Karpas-422 (cell line): Measurements from ENCODE around the gene CCBE1. TPM values are rescaled to one million over a fixed set of nuclear protein-coding genes. Genes with fewer than 3 reads are reported as not detected.

ENCODE experiments used
- DNase-seq: peaks from one replicate; pipeline ENCODE4 v3.0.0-alpha.2; 2015
- H2AFZ ChIP-seq: fragments of 200-600 bp; sonication (generic); 2 replicates; pipeline ENCODE4 v1.6.1; 2014; ENCODE audit warnings: antibody characterized with exemption, low read length, mixed read lengths
- H3K27ac ChIP-seq: fragments of 200-600 bp; sonication (generic); 2 replicates; pipeline ENCODE4 v1.5.1; 2014; ENCODE audit warnings: mild to moderate bottlenecking, low read length, moderate library complexity
- H3K27me3 ChIP-seq: fragments of 200-600 bp; sonication (generic); 2 replicates; pipeline ENCODE4 v1.6.1; 2014; ENCODE audit warnings: low read length, mixed read lengths
- H3K36me3 ChIP-seq: fragments of 200-600 bp; sonication (generic); 2 replicates; pipeline ENCODE4 v1.6.1; 2014; ENCODE audit warnings: low read length, mixed read lengths; ENCODE audit not compliant: insufficient read depth
- H3K4me1 ChIP-seq: fragments of 200-600 bp; sonication (generic); 2 replicates; pipeline ENCODE4 v1.6.1; 2014; ENCODE audit warnings: mild to moderate bottlenecking, low read length, mixed read lengths
- H3K4me2 ChIP-seq: fragments of 200-600 bp; sonication (generic); 2 replicates; pipeline ENCODE4 v1.6.1; 2014; ENCODE audit warnings: low read length, low read depth, mild to moderate bottlenecking; ENCODE audit not compliant: poor library complexity, severe bottlenecking
- H3K4me3 ChIP-seq: fragments of 200-600 bp; sonication (generic); 2 replicates; pipeline ENCODE4 v1.5.1; 2014; ENCODE audit warnings: mild to moderate bottlenecking, antibody characterized with exemption, low read length, mixed read lengths
- H3K79me2 ChIP-seq: fragments of 200-600 bp; sonication (generic); 2 replicates; pipeline ENCODE4 v1.6.1; 2014; ENCODE audit warnings: mild to moderate bottlenecking, low read length, mixed read lengths
- H3K9ac ChIP-seq: fragments of 200-600 bp; sonication (generic); 2 replicates; pipeline ENCODE4 v1.6.0; 2014; ENCODE audit warnings: low read length
- H3K9me2 ChIP-seq: fragments of 200-600 bp; sonication (generic), shearing (Covaris generic); replicated peaks from 2 replicates; pipeline ENCODE4 v1.6.0; 2014; ENCODE audit warnings: mild to moderate bottlenecking, low read length, moderate library complexity; ENCODE audit not compliant: insufficient read depth
- H3K9me3 ChIP-seq: fragments of 300-700, 200-600 bp; sonication (generic); 2 replicates; pipeline ENCODE4 v1.6.1; 2014; ENCODE audit warnings: low read length, mixed read lengths
- H4K20me1 ChIP-seq: fragments of 200-600 bp; sonication (generic); 2 replicates; pipeline ENCODE4 v1.6.1; 2014; ENCODE audit warnings: mild to moderate bottlenecking, antibody characterized with exemption, low read length, low read depth; ENCODE audit not compliant: insufficient read depth
- total RNA-seq: library from RNA; depleted of rRNA; stranded (reverse); fragments of >200 nt; shearing (Covaris generic); gene quantifications from 2 replicates; pipeline ENCODE4 v1.2.3, GENCODE V29; 2014; ENCODE audit warnings: low replicate concordance

The CCBE1 gene
- total RNA-seq, 1 experiment from 2014 or later = not detected

DNA sequence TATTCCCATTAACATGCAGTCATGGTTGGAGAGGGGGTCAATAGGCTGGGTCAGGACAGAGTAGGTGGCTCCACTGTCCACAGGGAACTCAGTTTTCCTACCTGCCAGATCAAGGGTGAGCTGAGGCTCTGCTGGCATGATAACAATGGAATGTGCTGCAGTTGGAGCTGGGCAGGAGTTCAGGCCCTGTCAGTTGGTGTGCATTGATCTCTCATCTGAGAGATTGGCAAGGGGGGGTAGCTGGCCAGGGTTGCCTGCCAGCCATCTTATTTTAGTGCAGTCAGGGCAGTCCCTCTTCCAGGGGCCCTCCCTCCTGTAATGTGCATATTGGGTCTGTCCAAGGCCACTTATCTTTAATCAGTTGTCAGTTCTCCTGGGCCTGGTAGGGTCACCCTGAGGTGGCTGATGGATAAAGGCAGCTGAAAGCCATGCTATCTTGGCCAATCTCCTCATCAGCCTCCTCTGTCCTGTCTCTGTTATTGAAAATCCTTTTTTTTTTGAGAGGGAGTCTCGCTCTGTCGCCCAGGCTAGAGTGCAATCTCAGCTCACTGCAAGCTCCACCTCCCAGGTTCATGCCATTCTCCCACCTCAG is 38.1 kb upstream of the CCBE1 start:
- no peaks in the 10 kb centered on the region for H3K36me3 ChIP-seq
- H2AFZ ChIP-seq = no peak overlapping the region
- no peaks in the 10 kb centered on the region for H3K9me3 ChIP-seq
- no peak overlapping the region for H3K4me2 ChIP-seq
- no peaks in the 10 kb centered on the region for H3K27me3 ChIP-seq
- H4K20me1 ChIP-seq = no peaks in the 10 kb centered on the region
- no peak for DNase-seq
- H3K9me2 ChIP-seq = no peaks in the 10 kb centered on the region
- no peak overlapping the region for H3K9ac ChIP-seq
- H3K27ac ChIP-seq = no peak overlapping the region
- H3K4me3 ChIP-seq = no peak overlapping the region
- no peaks in the 10 kb centered on the region for H3K79me2 ChIP-seq
- H3K4me1 ChIP-seq = peaks cover 6% of the 10 kb centered on the region

DNA sequence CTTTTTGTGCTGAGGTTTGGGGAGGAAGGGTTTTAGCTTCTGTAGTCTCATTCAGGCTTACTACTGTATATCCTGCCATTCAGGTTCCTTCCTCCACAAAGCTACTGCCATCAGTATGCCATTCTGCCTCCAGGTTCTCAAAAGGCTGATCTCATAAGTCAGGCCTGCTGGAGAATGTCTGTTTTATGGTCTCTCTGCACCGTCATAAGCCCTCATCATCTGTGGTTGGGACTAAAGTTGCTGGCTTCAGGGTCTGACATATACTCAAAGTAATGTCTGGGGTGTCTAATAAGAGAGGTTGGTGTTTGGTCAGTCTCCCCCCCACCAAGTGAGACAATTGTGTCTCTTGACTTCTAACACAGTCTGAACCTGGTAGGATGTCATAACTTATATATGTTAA is 36.2 kb upstream of the CCBE1 start:
- Histone ChIP-seq H3K9me3 (no peaks in the 10 kb centered on the region), H3K27ac (no peak overlapping the region), H3K36me3 (no peaks in the 10 kb centered on the region), H3K9me2 (no peaks in the 10 kb centered on the region), H3K79me2 (no peaks in the 10 kb centered on the region), H3K4me3 (no peak overlapping the region), H4K20me1 (no peaks in the 10 kb centered on the region), H3K27me3 (no peaks in the 10 kb centered on the region), H2AFZ (no peak overlapping the region), H3K4me1 (peaks cover 6% of the 10 kb centered on the region), H3K9ac (no peak overlapping the region), H3K4me2 (no peak overlapping the region)
- DNase-seq = no peak

- Histone ChIP-seq H3K9me3 (no peaks in the 10 kb centered on the region), H3K27me3 (no peaks in the 10 kb centered on the region), H3K4me3 (no peak overlapping the region), H3K27ac (no peak overlapping the region), H3K9ac (no peak overlapping the region), H2AFZ (no peak overlapping the region), H3K79me2 (no peaks in the 10 kb centered on the region), H3K4me1 (peaks cover 6% of the 10 kb centered on the region), H3K9me2 (no peaks in the 10 kb centered on the region), H3K36me3 (no peaks in the 10 kb centered on the region), H3K4me2 (no peak overlapping the region), H4K20me1 (no peaks in the 10 kb centered on the region)
- DNase-seq = no peak
Observed at GRCh38 chr18:59730896-59731295, 33.7 kb upstream of the CCBE1 start.

GRCh38 chr18:59729781-59730180 is 32.6 kb upstream of the CCBE1 start:
- no peaks in the 10 kb centered on the region for H3K27me3 ChIP-seq
- H3K9me2 ChIP-seq = no peaks in the 10 kb centered on the region
- no peaks in the 10 kb centered on the region for H3K9me3 ChIP-seq
- no peak for DNase-seq
- H4K20me1 ChIP-seq = no peaks in the 10 kb centered on the region
- H3K79me2 ChIP-seq = no peaks in the 10 kb centered on the region
- no peak overlapping the region for H3K4me3 ChIP-seq
- no peak overlapping the region for H3K9ac ChIP-seq
- H3K27ac ChIP-seq = no peak overlapping the region
- peaks cover 6% of the 10 kb centered on the region for H3K4me1 ChIP-seq
- no peak overlapping the region for H3K4me2 ChIP-seq
- no peak overlapping the region for H2AFZ ChIP-seq
- no peaks in the 10 kb centered on the region for H3K36me3 ChIP-seq

- Histone ChIP-seq H3K27me3 (no peaks in the 10 kb centered on the region), H3K27ac (no peak overlapping the region), H3K79me2 (no peaks in the 10 kb centered on the region), H4K20me1 (no peaks in the 10 kb centered on the region), H2AFZ (no peak overlapping the region), H3K4me1 (peaks cover 6% of the 10 kb centered on the region), H3K9me3 (no peaks in the 10 kb centered on the region), H3K9ac (no peak overlapping the region), H3K4me3 (no peak overlapping the region), H3K4me2 (no peak overlapping the region), H3K36me3 (no peaks in the 10 kb centered on the region), H3K9me2 (no peaks in the 10 kb centered on the region)
- DNase-seq = no peak
Observed at GRCh38 chr18:59728816-59729215, 31.6 kb upstream of the CCBE1 start.

DNA sequence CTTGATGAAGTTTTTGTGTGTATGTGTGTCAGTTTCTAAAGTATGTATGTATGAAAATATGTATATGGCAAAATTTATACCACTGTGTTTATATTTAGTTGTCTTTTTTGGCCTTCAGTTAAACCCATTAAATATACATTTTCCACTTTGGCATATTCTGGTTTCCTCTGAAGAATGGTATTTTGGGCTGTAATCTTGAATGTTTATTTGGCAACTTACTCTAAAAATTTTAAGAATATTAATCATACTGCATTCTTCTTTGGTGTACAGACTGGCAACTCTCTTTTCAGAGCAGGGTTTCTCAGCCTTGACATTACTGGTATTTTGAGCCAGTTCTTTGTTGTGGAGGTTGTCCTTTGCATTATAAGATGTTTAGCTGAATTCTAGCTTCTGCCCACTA is 27.9 kb upstream of the CCBE1 start:
- DNase-seq = no peak
- no peak overlapping the region for H2AFZ ChIP-seq
- H3K4me1 ChIP-seq = no peaks in the 10 kb centered on the region
- H3K27me3 ChIP-seq = no peaks in the 10 kb centered on the region
- no peaks in the 10 kb centered on the region for H3K36me3 ChIP-seq
- H4K20me1 ChIP-seq = no peaks in the 10 kb centered on the region
- H3K9me2 ChIP-seq = no peaks in the 10 kb centered on the region
- H3K9me3 ChIP-seq = no peaks in the 10 kb centered on the region
- H3K79me2 ChIP-seq = no peaks in the 10 kb centered on the region
- no peak overlapping the region for H3K4me2 ChIP-seq
- H3K9ac ChIP-seq = no peak overlapping the region
- no peak overlapping the region for H3K4me3 ChIP-seq
- no peak overlapping the region for H3K27ac ChIP-seq

DNA sequence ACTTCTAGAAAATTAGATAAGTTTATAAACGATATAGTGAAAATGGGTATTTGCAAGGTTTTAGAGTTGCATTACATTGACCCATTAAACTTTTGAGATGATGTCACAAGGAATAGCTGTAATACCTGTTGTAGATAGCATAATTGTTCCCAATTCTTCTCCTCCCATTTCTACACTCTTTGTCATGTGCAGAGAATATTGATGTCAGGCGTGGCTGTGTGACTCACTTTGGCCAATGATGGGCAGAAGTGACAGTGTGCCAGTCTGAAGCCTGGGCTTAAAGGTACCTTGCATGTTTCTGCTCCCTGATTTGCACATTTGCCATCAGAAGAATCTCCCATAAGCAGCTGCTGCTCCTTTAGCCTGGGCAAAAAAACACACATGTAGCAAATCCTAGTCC is 26.9 kb upstream of the CCBE1 start:
- H3K4me1 ChIP-seq = no peaks in the 10 kb centered on the region
- no peak overlapping the region for H3K9ac ChIP-seq
- no peak for DNase-seq

DNA sequence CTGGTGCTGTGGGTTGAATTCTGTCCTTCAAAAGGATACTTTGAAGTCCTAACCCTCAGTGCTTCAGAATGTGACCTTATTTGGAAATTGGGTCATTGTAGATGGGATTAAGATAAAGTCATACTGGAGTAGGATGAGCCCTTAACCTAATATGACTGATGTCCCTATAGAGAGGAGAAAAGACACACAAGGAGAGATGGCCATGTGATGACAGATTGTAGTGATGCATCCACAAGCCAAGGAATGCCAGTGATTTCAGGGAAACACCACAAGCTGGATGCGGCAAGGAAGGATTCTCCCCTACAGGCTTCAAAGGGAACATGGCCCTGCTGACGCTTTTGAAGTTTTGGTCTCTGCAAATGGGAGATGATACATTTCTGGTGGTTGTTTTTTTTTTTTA is 24.7 kb upstream of the CCBE1 start:
- DNase-seq = no peak
- Histone ChIP-seq H2AFZ (no peak overlapping the region), H3K27ac (no peak overlapping the region), H3K36me3 (no peaks in the 10 kb centered on the region), H3K9me3 (no peaks in the 10 kb centered on the region), H3K4me3 (no peak overlapping the region), H3K79me2 (no peaks in the 10 kb centered on the region), H3K4me1 (no peaks in the 10 kb centered on the region), H3K9me2 (no peaks in the 10 kb centered on the region), H3K4me2 (no peak overlapping the region), H3K9ac (no peak overlapping the region), H3K27me3 (no peaks in the 10 kb centered on the region), H4K20me1 (no peaks in the 10 kb centered on the region)

More for the DNA sequence above, 26.9 kb upstream of the CCBE1 start:
- H3K27me3 ChIP-seq = no peaks in the 10 kb centered on the region
- no peaks in the 10 kb centered on the region for H3K9me3 ChIP-seq
- no peaks in the 10 kb centered on the region for H3K79me2 ChIP-seq
- no peak overlapping the region for H2AFZ ChIP-seq
- no peak overlapping the region for H3K4me3 ChIP-seq
- no peaks in the 10 kb centered on the region for H4K20me1 ChIP-seq
- no peak overlapping the region for H3K4me2 ChIP-seq
- no peaks in the 10 kb centered on the region for H3K36me3 ChIP-seq
- no peaks in the 10 kb centered on the region for H3K9me2 ChIP-seq
- no peak overlapping the region for H3K27ac ChIP-seq

GRCh38 chr18:59721211-59721610 is 24.0 kb upstream of the CCBE1 start:
- Histone ChIP-seq H3K4me3 (no peak overlapping the region), H3K27ac (no peak overlapping the region), H3K4me1 (no peaks in the 10 kb centered on the region), H2AFZ (no peak overlapping the region), H4K20me1 (no peaks in the 10 kb centered on the region), H3K9ac (no peak overlapping the region), H3K79me2 (no peaks in the 10 kb centered on the region), H3K36me3 (no peaks in the 10 kb centered on the region), H3K27me3 (no peaks in the 10 kb centered on the region), H3K9me2 (no peaks in the 10 kb centered on the region), H3K4me2 (no peak overlapping the region), H3K9me3 (no peaks in the 10 kb centered on the region)
- no peak for DNase-seq
